ENCODE data around the gene GPRC5A. TPM values are rescaled to one million over a fixed set of nuclear protein-coding genes. Genes with fewer than 3 reads are reported as not detected.

The GPRC5A gene
- total and polyA plus RNA-seq, 2 of the 4 experiments (the other 2 are of a cell fraction): 49.6 to 201 TPM

DNA sequence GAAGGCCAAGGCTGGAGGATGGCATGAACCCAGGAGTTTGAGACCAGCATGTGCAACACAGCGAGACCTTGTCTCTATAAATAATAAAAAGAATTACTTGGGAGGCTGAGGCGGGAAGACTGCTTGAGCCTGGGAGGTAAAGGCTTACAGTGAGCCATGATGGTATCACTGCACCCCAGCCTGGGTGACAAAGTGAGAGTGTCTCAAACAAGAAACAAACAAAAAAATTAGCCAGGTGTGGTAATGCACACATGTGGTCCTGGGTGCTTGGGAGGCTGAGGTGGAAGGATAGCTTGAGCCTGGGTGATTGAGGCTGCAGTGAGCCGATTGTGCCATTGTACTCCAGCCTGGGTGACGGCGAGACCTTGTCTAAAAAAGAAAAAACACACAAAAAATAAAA, 1.7 kb upstream of the GPRC5A start:
- peak overlapping the region; percentile 92 for H3K4ac ChIP-seq (ENCODE audit: low read depth, low read length)
- ChIA-PET CTCF (interaction anchor here (1.1 kb wide), 1 partner anchor 10 kb away, joined by 5 read pairs; no protein-coding TSS in a partner anchor), POLR2A (ENCODE audit: unreplicated experiment) (no interaction called here)
- BruUV-seq (replicated peaks): no TSS peak
- peak overlapping the region; percentile 88; the same call in 1 of the 2 replicates for H4K91ac ChIP-seq (ENCODE audit: insufficient read depth, low read depth, low read length)
- no peak overlapping the region; the same call in 1 of the 2 replicates for H3K27ac ChIP-seq (ENCODE audit: insufficient read depth, low read length)
- peak overlapping the region; percentile 91 for H3K23ac ChIP-seq (ENCODE audit: low read depth, low read length)
- TF ChIP-seq CHD1 (IDR thresholded peaks at IDR 0.05; ENCODE audit: low read depth, low read length) (no peak), BHLHE40 (IDR thresholded peaks at IDR 0.05; ENCODE audit: low read depth, low read length) (no peak)
- no CpG with 5 or more reads among the region's 5 CpGs for WGBS, 2 experiments (ENCODE audit: extremely low coverage in 2 of 2, insufficient read length in 1 of 2)
- no peak overlapping the region for H2AFZ ChIP-seq (replicated peaks; ENCODE audit: low read length, poor library complexity)
- no peak overlapping the region for H2AK9ac ChIP-seq (replicated peaks; ENCODE audit: low read depth, low read length, poor library complexity)
- H2BK20ac ChIP-seq (ENCODE audit: low read depth, low read length): peak overlapping the region; percentile 73
- no peak overlapping the region for H3K4me3 ChIP-seq (ENCODE audit: insufficient read depth, low read depth, low read length)
- H3K36me3 ChIP-seq (ENCODE audit: control insufficient read depth, insufficient read depth, low read length): peaks cover 4% of the 10 kb centered on the region; the same call in 1 of the 2 replicates
- no peak overlapping the region for H3K56ac ChIP-seq (ENCODE audit: extremely low read depth, insufficient read depth, low read length)
- no peak overlapping the region for H3K9ac ChIP-seq (ENCODE audit: low read depth, low read length)
- no peak overlapping the region for H3K18ac ChIP-seq (ENCODE audit: low read depth, low read length)
- intact Hi-C loops (cut with micrococcal nuclease): loop anchor here (1.0 to 2.0 kb wide), 2 partner anchors 53 to 101 kb away; no protein-coding TSS in a partner anchor
- peaks cover 11% of the 10 kb centered on the region for H3K4me1 ChIP-seq (ENCODE audit: control insufficient read depth, insufficient read depth, low read length)
- H2AK5ac ChIP-seq (ENCODE audit: low read depth, low read length): peak overlapping the region; percentile 91; the same call in 1 of the 2 replicates
- H3K9me1 ChIP-seq (ENCODE audit: insufficient read depth, low read length): peaks cover 14% of the 10 kb centered on the region
- H3K9me3 ChIP-seq (ENCODE audit: control insufficient read depth, insufficient read depth, low read length): no peaks in the 10 kb centered on the region
- H2BK120ac ChIP-seq (ENCODE audit: low read depth, low read length): peak overlapping the region; percentile 88
- peak overlapping the region; percentile 80; the same call in 2 of the 3 replicates for H2BK15ac ChIP-seq (ENCODE audit: low read depth, low read length)
- no peaks in the 10 kb centered on the region for H3K27me3 ChIP-seq (ENCODE audit: control insufficient read depth, insufficient read depth, low read length)
- dilution Hi-C loops (cut with HindIII; ENCODE audit: low sequenced_read_pairs, unreplicated experiment): no loop called here
- peak overlapping the region; percentile 59; the same call in 1 of the 2 replicates for H3K14ac ChIP-seq (replicated peaks; ENCODE audit: low read depth, low read length)
- H4K8ac ChIP-seq (ENCODE audit: low read depth in 2 of 2, low read length in 2 of 2): peak overlapping the region; percentile 73 to 85; a peak in 3 of 4 replicates
- peaks cover 5% of the 10 kb centered on the region; the same call in 1 of the 2 replicates for H4K20me1 ChIP-seq (ENCODE audit: insufficient read depth, low read length)
- H4K5ac ChIP-seq (ENCODE audit: low read depth, low read length): peak overlapping the region; percentile 1; the same call in 1 of the 2 replicates
- no peak overlapping the region for H2BK5ac ChIP-seq (ENCODE audit: low read depth, low read length, poor library complexity, severe bottlenecking)
- peaks cover 11 to 38% of the 10 kb centered on the region in 2 experiments; a peak in 3 of 4 replicates for H3K79me1 ChIP-seq (ENCODE audit: low read depth in 1 of 2, low read length in 2 of 2)
- no peak overlapping the region for H3K4me2 ChIP-seq (ENCODE audit: low read depth, low read length)
- DNase-seq (no peak), ATAC-seq (ENCODE audit: low read depth) (no peak)
- in situ Hi-C loops (cut with MboI; ENCODE audit: low sequenced_read_pairs): loop anchor here (10.0 kb wide), 1 partner anchor 55 kb away; no protein-coding TSS in a partner anchor
